Neural cell (in vitro differentiated cells): ENCODE results near the gene FAN1.

Experiments used
- CTCF ChIP-seq: fragments of 450-650 bp; IDR thresholded peaks from 2 replicates; pipeline ENCODE4 v1.5.1; 2014; ENCODE audit warnings: antibody characterized with exemption, mild to moderate bottlenecking, moderate library complexity; ENCODE audit not compliant: poor library complexity, severe bottlenecking
- POLR2AphosphoS5 ChIP-seq: IDR thresholded peaks from 2 replicates; pipeline ENCODE4 v1.6.1; 2012
- REST ChIP-seq: IDR thresholded peaks from 2 replicates; pipeline ENCODE4 v1.6.1; 2012; ENCODE audit warnings: borderline replicate concordance
- TAF1 ChIP-seq: IDR thresholded peaks from 2 replicates; pipeline ENCODE4 v1.6.1; 2012; ENCODE audit warnings: low read depth

- TF ChIP-seq CTCF (no peak), REST (no peak), TAF1 (no peak), POLR2AphosphoS5 (no peak)
Measured at GRCh38 chr15:30985081-30985531, 81.4 kb downstream of the FAN1 start.
